GM19023 (cell line): ENCODE measurements around the gene CCL14.
"Not testable (repeated sequence)": the region's sequence is repeated elsewhere in the genome, so short reads cannot be mapped to it uniquely, and the experiment has no call there.

Experiments
- ATAC-seq: cut with Tn5 transposase; IDR thresholded peaks from one replicate; pipeline ENCODE4 v1.9.1; 2021; ENCODE audit warnings: mild to moderate bottlenecking, moderate library complexity; ENCODE audit not compliant: unreplicated experiment

Gene CCL14

DNA sequence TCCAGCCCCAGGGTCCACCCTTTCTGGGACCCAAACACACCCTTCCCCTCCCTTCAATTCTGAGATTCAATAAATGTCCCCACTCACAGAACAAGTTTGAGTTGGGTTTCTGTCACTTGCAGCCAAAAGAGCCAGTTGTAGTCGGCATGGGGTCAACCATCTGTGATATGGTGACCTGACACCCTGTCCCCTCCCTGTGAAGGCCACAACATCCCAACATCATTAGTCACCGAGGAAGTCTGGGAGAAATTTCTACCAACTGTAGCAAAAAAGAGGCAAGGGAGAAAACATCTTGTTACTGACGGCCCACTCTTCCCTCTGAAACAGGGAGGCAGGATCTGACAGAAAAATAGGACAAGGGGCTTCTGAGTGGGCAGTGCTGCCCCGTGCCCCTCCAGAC lies 42.4 kb downstream of the CCL14 start:
- ATAC-seq, result no peak

- no peak for ATAC-seq
Observed at GRCh38 chr17:35943537-35943936, 43.0 kb downstream of the CCL14 start, which contains the start of gene LYZL6. LYZL6 (minus strand) TSS chr17:35943713; CDS start chr17:35939356, 4,357 bp downstream.

- no peak for ATAC-seq
Observed at GRCh38 chr17:35942588-35943186, 43.8 kb downstream of the CCL14 start.

DNA sequence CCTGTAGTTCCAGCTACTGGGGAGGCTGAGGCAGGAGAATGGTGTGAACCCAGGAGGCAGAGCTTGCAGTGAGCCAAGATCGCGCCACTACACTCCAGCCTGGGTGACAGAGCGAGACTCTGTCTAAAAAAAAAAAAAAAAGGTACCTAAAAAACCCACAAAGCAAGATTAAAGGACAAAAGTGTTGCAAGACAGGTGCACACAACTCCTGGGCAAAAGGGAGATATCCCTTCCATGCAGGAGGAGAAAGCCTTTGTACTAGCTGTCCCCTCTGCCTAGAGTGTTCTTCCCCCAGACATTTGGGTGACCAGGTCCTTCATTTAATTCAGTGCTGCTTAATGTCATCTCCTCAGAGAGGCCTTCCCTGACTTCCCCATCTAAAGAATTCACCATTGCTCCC lies 48.0 kb downstream of the CCL14 start:
- not testable (repeated sequence) for ATAC-seq

DNA sequence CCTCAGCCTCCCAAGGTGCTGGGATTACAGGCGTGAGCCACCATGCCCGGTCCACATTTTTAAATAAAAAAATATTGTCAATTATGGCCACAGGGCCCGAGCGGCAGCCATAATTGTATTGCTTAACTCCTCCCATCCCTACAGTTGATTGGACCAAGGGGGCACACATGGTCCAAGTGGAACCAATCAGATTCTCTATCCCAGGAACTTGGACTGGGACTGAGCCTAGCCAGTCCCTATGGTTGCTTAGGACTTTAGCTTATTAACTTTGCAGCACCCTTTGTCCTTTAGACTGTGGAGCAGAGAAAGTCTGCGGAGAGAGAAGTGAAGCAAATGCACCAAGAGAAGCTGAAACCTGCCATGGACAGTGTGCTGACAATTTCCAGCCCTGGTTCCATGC lies 50.5 kb downstream of the CCL14 start:
- no peak for ATAC-seq

GRCh38 chr17:35934760-35935159 lies 51.8 kb downstream of the CCL14 start:
- ATAC-seq, result no peak
